ENCODE measurements around the gene CSNK2A1.

Gene CSNK2A1

GRCh38 chr20:445514-446336 lies 97.9 kb downstream of the CSNK2A1 start:
- DNase-seq, result no peak

DNA sequence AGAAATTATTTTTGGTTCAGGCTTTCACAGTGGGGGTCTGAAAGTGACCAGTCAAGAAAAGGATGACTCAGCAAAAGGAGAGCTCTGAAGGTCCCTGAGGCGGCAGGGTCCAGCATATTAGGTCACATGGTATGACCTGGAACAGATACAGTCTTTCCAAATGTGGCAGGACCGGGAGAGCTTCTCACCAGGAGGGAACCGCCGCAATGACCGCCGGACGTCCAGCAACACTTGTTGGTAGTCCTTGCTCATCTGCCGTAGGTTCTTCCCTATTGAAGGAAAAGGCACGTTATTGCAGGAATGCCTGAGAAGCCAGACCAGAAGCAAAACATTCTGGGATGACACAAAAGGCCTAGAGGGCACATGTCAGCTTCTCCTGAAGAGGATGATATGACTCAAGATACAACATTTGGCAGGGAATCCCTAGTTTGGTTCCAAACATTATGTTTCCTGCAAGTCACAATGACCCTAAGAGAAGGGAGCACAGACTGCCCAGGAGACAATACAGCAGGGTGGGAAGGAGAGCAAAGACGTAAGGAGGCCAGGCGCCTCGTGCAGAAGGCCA lies 98.6 kb downstream of the CSNK2A1 start:
- no peak for DNase-seq

- no peak for DNase-seq
Measured at GRCh38 chr20:444117-444516, 99.5 kb downstream of the CSNK2A1 start.

DNA sequence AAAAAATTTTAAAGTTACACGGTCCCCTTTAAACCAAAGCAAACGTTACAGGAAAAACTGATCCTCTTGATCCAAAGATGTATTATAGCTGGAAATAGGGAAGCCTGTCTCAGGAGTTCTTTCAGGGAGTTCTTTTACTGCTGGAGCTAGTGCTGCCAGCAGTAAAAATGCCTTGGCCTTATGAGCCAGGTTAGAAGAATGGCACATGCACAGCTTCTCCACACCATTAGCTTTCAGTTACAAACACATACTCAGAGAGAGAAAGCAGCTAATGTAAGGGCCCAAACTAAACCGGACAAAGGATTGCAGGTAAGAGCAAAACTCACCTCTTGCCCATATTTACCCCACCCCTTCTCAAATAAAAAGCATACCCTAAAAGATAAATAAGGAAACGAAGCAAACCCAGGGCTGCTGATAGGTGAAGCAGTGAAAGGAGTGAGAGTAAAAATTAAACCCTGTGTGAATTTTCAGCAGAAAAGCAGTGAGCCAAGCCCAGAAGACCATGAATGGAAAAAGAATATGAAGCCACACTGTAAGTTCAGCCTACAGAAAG lies 100.3 kb downstream of the CSNK2A1 start:
- no peak for DNase-seq

GRCh38 chr20:440636-441035 lies 103.0 kb downstream of the CSNK2A1 start:
- DNase-seq, result no peak

- DNase-seq, result no peak
Measured at GRCh38 chr20:440148-440547, 103.4 kb downstream of the CSNK2A1 start.

DNA sequence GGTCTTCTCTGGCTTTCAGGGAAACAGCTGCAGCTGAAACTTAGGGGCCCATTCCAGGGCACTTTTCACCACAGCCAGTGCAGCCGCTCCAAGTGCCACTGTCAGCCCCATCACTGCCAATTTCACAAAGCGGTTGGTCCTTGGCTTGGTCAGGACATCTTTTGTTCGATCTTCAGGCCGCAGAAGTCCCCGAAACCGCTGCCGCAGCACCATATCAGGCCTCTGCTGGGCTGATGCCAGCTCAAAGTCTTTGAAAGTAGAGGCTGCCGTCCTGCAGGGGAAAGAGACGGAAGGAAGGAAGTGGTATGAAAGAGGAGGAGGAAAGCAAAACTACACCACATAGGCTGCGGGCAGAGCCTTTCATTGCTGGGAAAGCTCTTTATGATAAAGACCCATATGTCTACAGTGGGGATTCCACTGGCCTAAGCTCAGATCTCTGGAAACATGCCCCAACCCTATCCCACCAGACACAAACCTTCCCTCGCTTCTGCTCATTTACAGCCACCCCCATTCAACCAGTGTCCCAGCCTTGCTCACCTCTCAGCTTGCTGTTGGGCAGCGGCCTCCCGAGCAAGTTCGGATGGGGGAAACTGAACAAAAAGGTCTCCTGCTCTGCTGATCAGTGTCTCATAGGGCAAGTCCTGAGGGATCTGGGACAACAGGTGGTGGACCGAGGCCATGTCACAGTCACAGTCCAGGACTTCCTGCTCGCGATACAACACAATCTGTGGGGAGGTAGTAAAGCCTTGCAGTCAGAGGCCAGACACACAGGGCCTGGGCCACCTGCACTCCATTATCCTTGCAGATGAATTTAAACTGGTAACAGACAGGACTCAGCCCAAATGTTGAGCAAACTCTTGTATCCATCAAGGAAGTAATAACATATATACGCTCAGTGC lies 104.8 kb downstream of the CSNK2A1 start:
- no peak for DNase-seq

DNA sequence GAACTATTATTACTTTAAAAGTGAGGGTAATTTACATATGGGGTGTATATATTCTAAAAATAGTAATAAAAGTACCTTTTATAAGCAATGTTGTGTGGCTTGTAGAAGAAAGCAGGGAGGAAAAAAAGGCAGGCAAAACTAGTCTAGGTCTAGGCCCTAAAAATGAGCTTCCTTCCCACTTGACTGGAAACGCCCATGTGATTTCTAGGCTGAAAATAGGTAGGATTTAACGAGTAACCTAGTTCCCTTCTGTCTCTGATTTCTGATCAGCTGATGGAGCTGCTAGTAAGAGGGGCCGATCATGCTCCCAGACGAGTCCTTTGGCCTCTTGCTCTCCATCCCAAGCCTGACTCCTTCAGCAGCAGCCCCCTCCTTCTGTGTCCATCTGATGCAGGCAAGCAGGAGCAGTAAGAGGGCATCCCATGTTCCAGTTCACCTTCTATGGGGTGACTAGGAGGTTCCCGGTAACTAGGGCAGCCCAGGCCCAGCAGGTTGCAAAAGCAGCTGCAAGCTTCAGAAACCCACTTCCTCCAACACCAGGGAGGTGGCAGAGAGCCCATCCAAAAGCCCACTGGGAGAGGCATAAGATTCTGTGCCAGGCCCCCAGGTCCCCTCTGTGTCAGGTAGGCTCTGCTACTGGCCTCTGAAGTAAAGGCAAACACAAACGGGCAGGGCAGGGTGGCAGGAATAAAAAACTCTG lies 105.7 kb downstream of the CSNK2A1 start:
- no peak for DNase-seq

DNA sequence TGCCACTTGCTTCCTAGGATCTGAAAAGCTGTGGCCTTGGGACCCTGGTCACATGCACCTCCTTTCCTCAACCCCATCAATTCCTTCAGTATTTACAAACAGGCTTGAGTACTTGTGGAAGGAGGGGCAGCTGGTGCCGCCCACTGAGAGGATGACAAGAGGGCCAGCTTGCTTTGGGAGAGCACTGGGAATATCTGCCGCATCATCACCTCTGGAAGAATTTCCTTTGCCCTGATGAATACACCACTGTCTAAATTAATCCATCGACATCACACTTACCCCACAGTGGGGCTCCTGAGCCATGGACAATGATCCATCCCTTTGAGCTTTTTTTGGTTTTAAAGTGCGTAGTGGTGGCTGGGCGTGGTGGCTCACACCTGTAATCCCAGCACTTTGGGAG lies 107.1 kb downstream of the CSNK2A1 start:
- DNase-seq, result no peak

DNA sequence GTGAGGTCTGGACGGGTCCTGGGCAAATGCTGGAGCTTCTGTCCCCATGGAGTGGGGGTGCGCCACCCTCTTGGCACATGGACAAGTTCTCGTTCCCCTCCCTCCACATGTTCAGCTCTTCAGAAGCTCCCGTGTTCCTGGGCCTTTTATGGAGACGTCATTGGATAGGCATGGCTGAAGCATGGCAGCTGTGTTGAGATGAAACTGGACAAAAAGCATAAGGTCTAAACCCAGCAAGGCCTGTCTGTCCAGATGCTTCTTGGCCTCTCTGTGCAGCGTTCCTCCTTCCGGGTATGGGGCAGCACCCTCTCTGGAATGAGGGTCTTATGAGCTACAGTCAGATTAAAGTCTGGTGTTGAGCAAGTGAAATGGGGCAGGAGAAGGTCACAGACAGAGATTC lies 108.0 kb downstream of the CSNK2A1 start:
- DNase-seq, result no peak

DNA sequence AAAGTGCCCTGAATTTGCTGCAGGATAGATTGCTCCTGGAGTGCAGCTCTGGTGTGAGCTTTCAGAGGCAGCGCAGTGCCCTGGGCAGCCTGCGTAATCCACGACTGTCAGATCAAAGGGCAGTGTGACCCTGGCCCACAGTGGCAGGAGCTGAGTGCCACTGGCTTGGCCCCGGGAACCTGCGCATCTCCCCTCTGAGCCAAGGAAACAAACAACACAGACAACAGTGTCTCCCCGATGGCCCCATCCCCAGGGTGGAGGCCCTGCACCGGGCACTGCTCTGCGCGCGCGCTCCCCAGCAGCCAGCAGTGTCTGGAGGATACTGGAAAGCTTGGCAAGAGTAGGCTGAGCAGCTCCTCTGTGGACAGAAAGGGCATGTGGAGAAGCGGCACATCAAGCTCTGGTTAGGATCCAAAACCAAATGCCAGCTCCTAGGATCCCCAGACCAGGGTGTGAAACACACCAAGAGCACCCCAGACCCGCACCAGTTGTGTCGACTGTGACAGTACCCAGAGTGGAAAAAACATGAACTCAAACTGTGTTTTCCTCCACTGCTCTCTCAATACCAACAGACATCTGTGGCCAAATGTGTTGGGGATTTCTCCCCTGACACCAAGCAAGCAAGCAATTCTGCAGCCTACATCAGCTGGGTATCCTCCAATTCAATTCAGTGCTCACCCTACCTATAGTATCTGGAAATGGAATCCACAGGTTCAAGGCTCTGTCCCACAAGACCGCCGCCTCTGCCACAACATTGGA lies 108.8 kb downstream of the CSNK2A1 start:
- no peak for DNase-seq

- DNase-seq, result no peak
Measured at GRCh38 chr20:434221-434620, 109.4 kb downstream of the CSNK2A1 start.

DNA sequence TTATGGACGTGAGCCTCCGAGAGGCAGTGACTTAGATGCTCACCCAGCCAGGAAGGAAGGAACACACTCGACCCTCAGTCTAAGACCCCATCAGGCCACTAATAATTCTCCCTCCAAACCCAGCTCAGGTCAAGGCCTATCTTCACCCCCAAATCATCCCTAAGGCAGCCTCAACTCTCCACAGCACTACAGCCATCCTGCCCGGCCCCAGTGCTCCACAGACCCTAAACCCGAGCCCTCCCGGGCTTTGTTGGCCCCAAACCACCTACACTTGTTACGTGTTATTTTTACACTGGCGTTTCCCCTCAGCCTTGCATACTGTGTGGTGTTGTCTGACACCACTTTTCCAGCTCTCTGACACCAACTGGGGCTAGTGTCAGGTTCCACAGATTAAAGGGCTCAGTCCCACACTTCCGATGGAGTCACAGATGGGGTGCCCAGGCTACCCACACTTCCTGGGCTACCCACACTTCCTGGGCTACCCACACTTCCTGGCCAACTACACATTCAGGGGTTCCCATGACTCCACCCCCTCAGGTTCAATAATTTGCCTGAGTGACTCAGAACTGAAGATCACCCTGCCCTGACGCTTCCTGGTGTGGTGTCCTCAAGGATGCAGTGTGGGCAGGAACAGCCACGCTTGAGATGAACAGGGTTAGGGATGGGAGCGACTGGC lies 110.2 kb downstream of the CSNK2A1 start:
- DNase-seq, result no peak

DNA sequence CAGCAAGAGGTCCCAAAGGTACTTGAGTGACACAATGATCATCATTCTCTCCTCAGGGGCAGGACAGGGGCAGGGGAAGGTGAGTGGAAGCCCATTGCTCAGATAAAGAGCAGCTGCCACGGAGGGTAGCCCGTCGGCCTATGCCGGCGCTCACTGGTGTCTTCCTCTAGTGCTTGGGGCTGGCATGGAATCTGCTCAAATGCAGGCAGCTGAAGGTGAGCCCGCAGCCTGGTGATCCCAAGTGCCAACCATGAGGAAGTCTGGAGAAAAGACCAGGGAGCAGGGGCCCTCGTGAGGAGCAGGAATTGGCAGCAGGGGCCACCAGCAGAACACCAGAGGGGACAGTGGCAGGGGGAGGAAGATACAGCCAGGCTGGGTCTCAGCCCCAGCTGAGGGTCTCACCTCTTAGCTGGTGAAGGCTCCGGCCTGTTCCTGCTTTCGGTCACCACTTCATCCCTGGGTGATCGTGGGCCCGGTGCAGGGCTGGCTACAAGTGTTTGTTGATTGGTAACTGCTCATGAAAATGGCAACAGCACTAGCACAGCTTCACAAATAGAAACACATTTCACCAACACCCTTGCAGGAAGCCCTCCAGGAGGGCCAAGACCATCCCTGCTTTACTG lies 110.8 kb downstream of the CSNK2A1 start:
- DNase-seq, result no peak

DNA sequence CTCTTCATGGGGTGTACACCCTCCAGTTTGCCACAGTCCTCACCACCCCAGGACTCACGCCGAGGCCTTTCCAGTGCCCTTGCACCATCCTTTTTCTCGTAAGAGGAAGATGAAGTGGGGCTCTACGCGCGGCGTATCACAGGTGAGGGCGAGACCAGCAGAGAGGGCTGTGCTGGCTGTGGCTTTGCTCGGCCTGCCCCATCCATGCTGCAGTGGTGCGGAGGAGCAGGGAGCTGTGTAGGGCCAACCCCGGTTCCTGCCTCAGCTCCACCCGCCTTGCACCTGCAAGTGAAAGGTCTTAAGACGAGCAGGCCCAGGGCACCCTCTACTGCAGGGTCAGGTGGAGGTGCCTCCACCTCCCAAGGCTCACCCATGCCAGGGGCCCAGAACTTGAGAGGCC lies 111.4 kb downstream of the CSNK2A1 start:
- no peak for DNase-seq

DNA sequence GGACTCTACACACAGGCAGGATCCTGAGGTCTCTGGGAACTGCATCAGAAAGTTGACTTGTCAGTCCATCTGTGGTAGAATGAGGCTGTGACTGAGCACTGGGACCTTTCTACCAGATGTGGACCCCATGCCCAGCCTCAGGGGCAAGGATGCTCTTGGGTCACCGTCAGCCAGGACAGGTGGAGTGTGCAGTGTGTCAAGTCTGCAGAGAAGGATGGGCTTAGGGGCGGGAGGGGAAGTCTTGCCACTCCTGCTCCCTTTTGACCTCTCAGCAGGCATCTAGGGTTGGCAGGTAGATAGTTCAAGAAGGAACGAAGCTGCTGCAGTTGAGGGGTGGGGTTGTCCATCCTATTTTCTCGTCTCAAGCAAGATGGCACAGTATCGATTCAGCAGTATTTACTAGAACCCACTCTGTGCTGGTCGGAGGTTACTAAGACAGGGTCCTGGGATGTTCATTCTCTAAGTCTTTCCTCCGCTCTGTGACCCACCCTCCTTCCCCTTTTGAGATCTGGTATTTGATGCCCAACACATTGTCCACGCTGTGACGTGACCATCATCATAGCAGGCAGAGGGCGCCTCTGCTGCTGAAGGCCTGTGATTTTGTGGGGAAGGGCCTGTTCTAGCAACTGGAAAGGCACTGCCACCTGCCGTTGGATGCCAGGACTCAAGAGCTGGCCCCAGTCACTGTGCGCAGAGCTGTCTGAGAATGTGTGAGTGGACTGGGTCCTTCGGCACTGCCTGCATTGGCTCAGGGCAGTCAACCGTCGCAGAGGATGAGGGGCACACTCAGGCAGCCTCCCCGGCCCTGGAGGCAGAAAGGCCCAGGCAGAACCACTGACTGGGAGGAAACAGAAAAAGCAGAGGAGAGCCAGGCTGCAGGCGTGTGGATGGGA lies 112.3 kb downstream of the CSNK2A1 start:
- DNase-seq, result no peak

DNA sequence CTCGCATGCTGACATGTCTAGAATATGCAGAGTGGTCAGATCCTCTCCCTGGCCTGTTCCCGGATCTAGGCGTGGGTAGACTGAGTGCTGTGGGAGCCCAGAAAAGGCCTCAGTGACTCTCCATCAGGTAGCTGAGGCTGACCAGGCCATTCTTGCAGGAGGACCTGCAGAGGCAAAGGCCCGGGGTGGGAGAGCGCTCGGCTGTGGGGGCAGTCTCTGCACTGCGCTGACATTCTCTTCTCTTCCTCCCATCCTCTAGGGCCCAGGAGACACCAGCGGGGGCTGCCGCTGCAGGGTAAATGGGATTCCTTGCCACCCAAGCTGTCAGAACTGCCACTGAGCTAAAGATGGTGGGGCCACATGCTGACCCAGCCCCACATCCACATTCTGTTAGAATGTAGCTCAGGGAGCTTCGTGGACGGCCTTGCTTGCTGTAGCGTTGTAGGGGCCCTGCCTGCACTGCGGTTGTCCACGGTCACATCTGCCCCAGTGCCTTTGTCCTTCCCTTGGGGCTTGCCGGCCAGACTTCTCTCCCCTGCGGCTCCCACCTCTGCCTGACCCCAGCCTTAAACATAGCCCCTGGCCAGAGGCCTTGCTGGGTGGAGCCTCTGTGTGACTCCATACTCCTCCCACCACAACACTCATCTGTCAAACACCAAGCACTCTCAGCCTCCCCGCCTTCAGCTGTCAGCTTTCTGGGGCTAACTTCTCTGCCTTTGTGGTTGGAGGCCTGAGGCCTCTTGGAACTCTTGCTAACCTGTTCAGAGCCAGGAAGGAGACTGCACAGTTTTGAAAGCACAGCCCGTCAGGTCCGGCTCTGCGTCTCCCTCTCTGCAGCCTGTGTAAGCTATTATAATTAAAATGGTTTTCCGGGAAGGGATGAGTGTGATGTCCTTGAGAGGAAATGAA lies 113.2 kb downstream of the CSNK2A1 start:
- no peak for DNase-seq

- no peak for DNase-seq
Measured at GRCh38 chr20:428658-429200, 114.9 kb downstream of the CSNK2A1 start.

All from SIG-M5 (cell line).